Measurements from ENCODE around the gene RBM18. TPM values are rescaled to one million over a fixed set of nuclear protein-coding genes. Genes with fewer than 3 reads are reported as not detected.

The RBM18 gene
- total RNA-seq, 3 donors from 2014 or later (not counting 1 experiment from before 2014, with no cell fraction given) = 24.9 to 30.9 (median 29.7) TPM

GRCh38 chr9:122274055-122274454, 9.4 kb upstream of the RBM18 start:
- DNase-seq = no peak
- WGBS (ENCODE audit: insufficient coverage) = 91% methylated on average over 2 of the region's 2 CpGs
- H3K4me3 Mint-ChIP-seq = no peak overlapping the region
- no peaks in the 10 kb centered on the region for H3K27me3 Mint-ChIP-seq (ENCODE audit: low read depth in 2 of 2)
- no peak for TF ChIP-seq CTCF (IDR thresholded peaks at IDR 0.05)
- no peak overlapping the region for H3K27ac ChIP-seq (ENCODE audit: low read length)
- peaks cover 0 to 7% of the 10 kb centered on the region in 2 donors for H3K4me1 Mint-ChIP-seq
- H3K27ac Mint-ChIP-seq = no peak overlapping the region
- H3K36me3 Mint-ChIP-seq = no peaks in the 10 kb centered on the region
- peaks cover 3% of the 10 kb centered on the region for H3K9me3 ChIP-seq (ENCODE audit: control insufficient read depth, insufficient read depth, low read length)
- intact Hi-C loops (cut with micrococcal nuclease) = no loop called here
- H3K4me3 ChIP-seq (ENCODE audit: low read length) = no peak overlapping the region
- H3K36me3 ChIP-seq (ENCODE audit: control insufficient read depth, insufficient read depth, low read length) = peaks cover 10% of the 10 kb centered on the region
- no peaks in the 10 kb centered on the region for H3K9me3 Mint-ChIP-seq
- ATAC-seq = no peak
- H3K4me1 ChIP-seq (ENCODE audit: control insufficient read depth, insufficient read depth, low read length) = no peaks in the 10 kb centered on the region
- no peaks in the 10 kb centered on the region for H3K27me3 ChIP-seq (ENCODE audit: control insufficient read depth, insufficient read depth, low read length)

GRCh38 chr9:122268041-122268814, 3.6 kb upstream of the RBM18 start:
- Mint-ChIP-seq H3K27me3 (ENCODE audit: low read depth in 2 of 2) (no peaks in the 10 kb centered on the region), H3K9me3 (no peaks in the 10 kb centered on the region)

GRCh38 chr9:122265149-122265915, 692 bp upstream of the RBM18 start:
- intact Hi-C loops (cut with micrococcal nuclease) = loop anchor here (2.0 to 10.0 kb wide), 3 partner anchors 141 to 549 kb away; partner anchors contain the start of gene TTLL11
- peaks cover 57% of the 10 kb centered on the region in 2 donors for H3K4me1 Mint-ChIP-seq

More at GRCh38 chr9:122268041-122268814, 3.6 kb upstream of the RBM18 start:
- intact Hi-C loops (cut with micrococcal nuclease) = loop anchor here (10.0 kb wide), 2 partner anchors 143 to 547 kb away; no protein-coding TSS in a partner anchor
- TF ChIP-seq CTCF (IDR thresholded peaks at IDR 0.05) = no peak
- ATAC-seq = no peak
- Histone ChIP-seq H3K27me3 (ENCODE audit: control insufficient read depth, insufficient read depth, low read length) (no peaks in the 10 kb centered on the region), H3K9me3 (ENCODE audit: control insufficient read depth, insufficient read depth, low read length) (no peaks in the 10 kb centered on the region), H3K4me1 (ENCODE audit: control insufficient read depth, insufficient read depth, low read length) (peaks cover 8% of the 10 kb centered on the region), H3K4me3 (ENCODE audit: low read length) (no peak overlapping the region), H3K36me3 (ENCODE audit: control insufficient read depth, insufficient read depth, low read length) (peaks cover 4% of the 10 kb centered on the region), H3K27ac (ENCODE audit: low read length) (no peak overlapping the region)
- H3K36me3 Mint-ChIP-seq = no peaks in the 10 kb centered on the region
- no peak overlapping the region for H3K4me3 Mint-ChIP-seq
- H3K4me1 Mint-ChIP-seq = peaks cover 32% of the 10 kb centered on the region in 2 donors
- WGBS (ENCODE audit: insufficient coverage) = 80% methylated on average over 5 of the region's 6 CpGs
- peak overlapping the region in 1 of 2 donors; percentile 23 for H3K27ac Mint-ChIP-seq
- no peak for DNase-seq

More at GRCh38 chr9:122265149-122265915, 692 bp upstream of the RBM18 start:
- peaks cover 10% of the 10 kb centered on the region for H3K36me3 Mint-ChIP-seq
- Histone ChIP-seq H3K27ac (ENCODE audit: low read length) (peak overlapping the region; percentile 85), H3K27me3 (ENCODE audit: control insufficient read depth, insufficient read depth, low read length) (no peaks in the 10 kb centered on the region), H3K4me3 (ENCODE audit: low read length) (peak overlapping the region; percentile 88), H3K4me1 (ENCODE audit: control insufficient read depth, insufficient read depth, low read length) (peaks cover 13% of the 10 kb centered on the region), H3K9me3 (ENCODE audit: control insufficient read depth, insufficient read depth, low read length) (no peaks in the 10 kb centered on the region), H3K36me3 (ENCODE audit: control insufficient read depth, insufficient read depth, low read length) (peaks cover 10% of the 10 kb centered on the region)
- peak overlapping the region; percentile 99 to 100 for H3K27ac Mint-ChIP-seq
- WGBS (ENCODE audit: insufficient coverage) = 8% methylated on average over 14 of the region's 17 CpGs
- TF ChIP-seq CTCF (IDR thresholded peaks at IDR 0.05) = no peak
- ATAC-seq (peak; percentile 51 to 68 (median 63)), DNase-seq (peak; percentile 41 to 70)
- H3K4me3 Mint-ChIP-seq = peak overlapping the region; percentile 99
- no peaks in the 10 kb centered on the region for H3K27me3 Mint-ChIP-seq (ENCODE audit: low read depth in 2 of 2)
- H3K9me3 Mint-ChIP-seq = no peaks in the 10 kb centered on the region

All from natural killer cell (primary cell).